ENCODE data around the gene KLHL6.

KLHL6 gene

DNA sequence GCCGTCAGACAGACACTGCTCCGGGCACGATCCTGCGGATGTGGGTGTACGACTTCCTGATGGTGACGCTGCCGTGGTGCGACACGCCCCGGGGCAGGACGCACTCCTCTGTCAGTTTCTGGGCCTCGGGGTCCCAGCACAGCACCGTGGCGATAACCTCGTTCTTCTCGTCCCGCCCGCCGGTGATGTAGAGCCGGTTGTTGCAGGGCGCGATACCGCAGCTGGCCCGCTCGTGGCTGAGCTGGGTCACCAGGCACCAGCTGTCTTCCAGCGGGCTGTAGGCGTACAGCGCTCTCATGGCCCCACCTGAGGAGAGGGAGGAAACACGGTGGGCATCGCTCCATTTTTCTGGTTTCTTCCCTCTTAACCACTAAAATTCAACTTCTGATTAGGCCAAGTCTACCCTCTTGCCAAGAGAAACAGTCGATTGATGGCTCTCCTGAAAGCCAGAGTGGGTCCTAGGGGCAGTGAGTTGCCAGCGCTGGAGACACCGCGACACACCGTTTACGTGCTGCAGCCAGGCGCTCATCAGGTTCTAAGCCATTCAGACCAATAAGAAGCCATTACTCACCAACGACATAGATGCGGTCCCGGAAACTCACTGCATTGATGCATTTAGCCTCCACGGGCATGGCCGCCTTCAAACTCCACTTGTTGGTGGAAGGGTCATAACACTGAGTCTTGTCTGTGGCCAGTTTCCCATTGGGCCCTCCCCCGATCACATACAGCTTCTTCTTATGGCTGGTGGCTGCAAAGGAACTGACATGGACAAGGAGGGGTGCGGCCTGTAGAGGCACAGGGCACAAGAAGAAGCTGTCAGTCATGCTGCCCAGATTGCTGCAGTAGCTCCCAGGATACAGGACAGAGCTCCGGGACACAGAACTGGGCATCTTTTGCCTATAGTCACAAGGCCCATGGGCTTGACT is 63.3 kb downstream of the KLHL6 start:
- Histone ChIP-seq H3K9me3 (ENCODE audit: control insufficient read depth, insufficient read depth, low read depth, low read length) (no peaks in the 10 kb centered on the region), H3K4me3 (ENCODE audit: low read depth, low read length) (no peak overlapping the region), H3K27ac (ENCODE audit: low read depth, low read length) (no peak overlapping the region), H3K36me3 (ENCODE audit: control insufficient read depth, insufficient read depth, low read length) (no peaks in the 10 kb centered on the region), H3K4me1 (ENCODE audit: control insufficient read depth, insufficient read depth, low read length) (peaks cover 13% of the 10 kb centered on the region), H3K9ac (ENCODE audit: low read length) (no peak overlapping the region), H3K27me3 (ENCODE audit: control insufficient read depth, insufficient read depth, low read length) (no peaks in the 10 kb centered on the region)

DNA sequence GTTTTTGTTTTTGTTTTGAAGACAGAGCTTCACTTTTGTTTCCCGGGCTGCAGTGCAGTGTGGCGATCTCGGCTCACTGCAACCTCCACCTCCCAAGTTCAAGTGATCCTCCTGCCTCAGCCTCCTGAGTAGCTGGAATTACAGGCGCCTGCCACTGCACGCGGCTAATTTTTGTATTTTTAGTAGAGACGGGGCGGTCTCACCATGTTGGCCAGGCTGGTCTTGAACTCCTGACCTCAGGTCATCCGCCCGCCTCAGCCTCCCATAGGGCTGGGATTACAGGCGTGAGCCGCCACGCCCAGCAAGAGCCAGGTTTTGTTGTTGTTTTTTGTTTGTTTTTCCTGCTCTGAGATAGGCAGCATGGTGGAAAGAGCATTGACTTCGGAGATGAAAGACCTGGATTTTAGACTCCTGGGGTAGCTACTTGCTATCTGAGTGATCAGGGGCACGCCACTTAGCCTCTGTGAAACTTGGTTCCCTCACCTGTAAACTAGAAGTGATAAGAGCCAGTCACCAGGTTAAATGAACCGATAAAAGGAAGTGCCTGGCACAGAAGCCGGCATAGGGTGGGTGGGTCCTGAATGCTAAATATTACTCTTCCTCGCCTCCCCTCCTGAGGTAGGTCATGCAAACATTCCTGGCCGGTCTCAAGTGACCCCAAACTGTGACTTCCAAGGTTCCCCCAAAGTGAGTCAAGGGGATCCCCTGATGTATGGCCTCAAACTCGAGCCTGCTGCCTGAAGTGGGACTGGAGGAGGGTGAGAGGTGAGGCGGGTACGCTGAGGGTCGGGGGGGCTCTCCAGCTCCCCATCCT is 64.2 kb downstream of the KLHL6 start:
- no peaks in the 10 kb centered on the region for H3K9me3 ChIP-seq (ENCODE audit: control insufficient read depth, insufficient read depth, low read depth, low read length)
- H3K27ac ChIP-seq (ENCODE audit: low read depth, low read length), result no peak overlapping the region
- no peak overlapping the region for H3K9ac ChIP-seq (ENCODE audit: low read length)
- no peaks in the 10 kb centered on the region for H3K27me3 ChIP-seq (ENCODE audit: control insufficient read depth, insufficient read depth, low read length)
- H3K4me1 ChIP-seq (ENCODE audit: control insufficient read depth, insufficient read depth, low read length), result peaks cover 21% of the 10 kb centered on the region
- H3K36me3 ChIP-seq (ENCODE audit: control insufficient read depth, insufficient read depth, low read length), result no peaks in the 10 kb centered on the region
- H3K4me3 ChIP-seq (ENCODE audit: low read depth, low read length), result no peak overlapping the region

DNA sequence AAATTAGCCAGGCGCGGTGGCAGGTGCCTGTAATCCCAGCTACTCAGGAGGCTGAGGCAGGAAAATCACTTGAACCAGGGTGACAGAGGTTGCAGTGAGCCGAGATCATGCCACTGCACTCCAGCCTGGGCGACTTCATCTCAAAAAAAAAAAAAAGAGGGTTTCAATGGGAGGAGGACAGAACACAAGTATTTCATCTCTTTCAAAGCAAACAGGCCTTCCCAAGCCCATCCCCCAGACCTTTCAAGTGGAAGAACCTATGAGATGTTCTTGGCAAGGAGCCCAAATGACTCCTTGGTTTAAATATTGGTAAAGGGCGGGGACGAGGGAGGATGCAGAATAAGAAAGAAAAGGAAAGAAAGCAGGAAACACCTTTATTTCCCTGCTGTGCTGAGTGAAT is 64.9 kb downstream of the KLHL6 start:
- Histone ChIP-seq H3K4me3 (ENCODE audit: low read depth, low read length) (no peak overlapping the region), H3K27me3 (ENCODE audit: control insufficient read depth, insufficient read depth, low read length) (no peaks in the 10 kb centered on the region), H3K27ac (ENCODE audit: low read depth, low read length) (no peak overlapping the region), H3K36me3 (ENCODE audit: control insufficient read depth, insufficient read depth, low read length) (no peaks in the 10 kb centered on the region), H3K9me3 (ENCODE audit: control insufficient read depth, insufficient read depth, low read depth, low read length) (no peaks in the 10 kb centered on the region), H3K9ac (ENCODE audit: low read length) (no peak overlapping the region), H3K4me1 (ENCODE audit: control insufficient read depth, insufficient read depth, low read length) (peaks cover 28% of the 10 kb centered on the region)

DNA sequence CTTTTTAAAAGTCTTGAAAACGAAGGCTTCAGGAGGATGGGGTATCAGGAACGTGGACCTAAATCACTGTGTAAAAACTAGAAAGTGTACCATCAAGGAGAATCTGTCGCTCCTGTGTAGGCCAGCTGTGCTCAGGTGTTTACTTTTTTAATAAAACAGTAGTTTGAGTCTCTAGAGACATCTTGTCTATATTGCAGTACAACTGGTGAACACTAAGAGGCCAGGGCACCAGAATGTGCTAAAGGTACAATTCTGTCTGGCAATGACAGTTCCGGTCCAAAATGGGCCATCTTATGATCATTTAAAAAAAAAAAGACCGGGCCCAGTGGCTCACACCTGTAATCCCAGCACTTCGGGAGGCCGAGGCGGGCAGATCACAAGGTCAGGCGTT is 65.3 kb downstream of the KLHL6 start:
- H3K27ac ChIP-seq (ENCODE audit: low read depth, low read length), result no peak overlapping the region
- H3K4me3 ChIP-seq (ENCODE audit: low read depth, low read length), result no peak overlapping the region

DNA sequence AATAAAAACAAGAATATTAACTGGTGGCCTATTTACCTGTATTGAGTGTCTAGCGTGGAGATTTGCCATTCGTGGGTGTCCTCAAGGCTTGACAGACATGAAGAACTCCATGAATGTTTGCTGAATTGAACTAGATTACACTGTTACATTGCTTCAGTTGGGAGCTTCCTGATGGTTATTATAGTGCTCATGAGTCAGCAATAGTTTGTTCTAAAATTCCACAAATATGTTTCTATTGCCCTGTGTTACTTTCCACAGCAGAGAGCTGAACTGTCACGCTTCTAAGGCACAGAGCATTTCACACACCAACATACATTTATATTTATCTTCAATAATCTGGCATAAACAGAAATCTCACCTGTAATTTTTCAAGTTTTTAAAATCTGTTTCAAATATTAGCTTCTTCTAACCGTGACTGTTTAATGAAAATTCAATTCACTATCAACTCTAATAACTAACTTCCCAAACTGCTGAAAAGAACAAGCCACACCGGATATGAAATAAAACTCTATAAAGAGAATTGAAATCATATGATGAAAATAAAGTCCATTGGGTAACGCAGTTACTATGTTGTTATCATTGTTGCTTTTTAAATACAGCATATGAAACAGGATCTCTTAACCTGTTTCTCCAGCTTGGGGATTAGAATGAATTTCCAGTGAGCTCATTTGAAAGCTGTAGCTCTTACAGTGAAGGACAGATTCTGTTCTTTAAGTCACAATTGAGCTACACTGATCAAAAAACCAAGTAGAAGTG is 65.9 kb downstream of the KLHL6 start:
- Histone ChIP-seq H3K27me3 (ENCODE audit: control insufficient read depth, insufficient read depth, low read length) (no peaks in the 10 kb centered on the region), H3K9ac (ENCODE audit: low read length) (no peak overlapping the region), H3K9me3 (ENCODE audit: control insufficient read depth, insufficient read depth, low read depth, low read length) (no peaks in the 10 kb centered on the region), H3K36me3 (ENCODE audit: control insufficient read depth, insufficient read depth, low read length) (no peaks in the 10 kb centered on the region), H3K4me1 (ENCODE audit: control insufficient read depth, insufficient read depth, low read length) (peaks cover 33% of the 10 kb centered on the region), H3K4me3 (ENCODE audit: low read depth, low read length) (no peak overlapping the region), H3K27ac (ENCODE audit: low read depth, low read length) (no peak overlapping the region)

More for the DNA sequence above, 65.3 kb downstream of the KLHL6 start:
- Histone ChIP-seq H3K9me3 (ENCODE audit: control insufficient read depth, insufficient read depth, low read depth, low read length) (no peaks in the 10 kb centered on the region), H3K9ac (ENCODE audit: low read length) (no peak overlapping the region), H3K27me3 (ENCODE audit: control insufficient read depth, insufficient read depth, low read length) (no peaks in the 10 kb centered on the region), H3K4me1 (ENCODE audit: control insufficient read depth, insufficient read depth, low read length) (peaks cover 32% of the 10 kb centered on the region), H3K36me3 (ENCODE audit: control insufficient read depth, insufficient read depth, low read length) (no peaks in the 10 kb centered on the region)

DNA sequence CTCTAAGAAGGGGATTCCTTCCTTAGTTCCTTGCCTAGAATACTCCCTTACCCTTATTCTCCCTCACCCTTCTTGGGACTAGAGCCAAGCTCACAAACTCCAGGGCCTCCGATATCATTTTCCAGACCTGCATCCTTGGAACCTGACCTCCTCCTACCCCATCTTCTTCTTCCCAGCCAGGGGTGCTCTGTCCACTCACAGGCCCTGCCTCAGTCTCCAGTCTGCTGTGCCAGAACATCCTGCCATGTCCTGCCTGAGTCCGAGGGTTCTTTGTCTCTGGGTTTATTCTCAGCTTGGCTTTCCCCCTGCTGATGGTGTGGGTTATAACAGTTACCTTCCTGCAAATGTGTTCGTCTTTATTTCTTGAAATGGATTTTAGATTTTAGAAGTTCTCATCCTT is 67.2 kb downstream of the KLHL6 start:
- Histone ChIP-seq H3K9ac (ENCODE audit: low read length) (no peak overlapping the region), H3K4me3 (ENCODE audit: low read depth, low read length) (no peak overlapping the region), H3K36me3 (ENCODE audit: control insufficient read depth, insufficient read depth, low read length) (no peaks in the 10 kb centered on the region), H3K4me1 (ENCODE audit: control insufficient read depth, insufficient read depth, low read length) (peaks cover 33% of the 10 kb centered on the region), H3K27me3 (ENCODE audit: control insufficient read depth, insufficient read depth, low read length) (no peaks in the 10 kb centered on the region), H3K27ac (ENCODE audit: low read depth, low read length) (no peak overlapping the region), H3K9me3 (ENCODE audit: control insufficient read depth, insufficient read depth, low read depth, low read length) (no peaks in the 10 kb centered on the region)

DNA sequence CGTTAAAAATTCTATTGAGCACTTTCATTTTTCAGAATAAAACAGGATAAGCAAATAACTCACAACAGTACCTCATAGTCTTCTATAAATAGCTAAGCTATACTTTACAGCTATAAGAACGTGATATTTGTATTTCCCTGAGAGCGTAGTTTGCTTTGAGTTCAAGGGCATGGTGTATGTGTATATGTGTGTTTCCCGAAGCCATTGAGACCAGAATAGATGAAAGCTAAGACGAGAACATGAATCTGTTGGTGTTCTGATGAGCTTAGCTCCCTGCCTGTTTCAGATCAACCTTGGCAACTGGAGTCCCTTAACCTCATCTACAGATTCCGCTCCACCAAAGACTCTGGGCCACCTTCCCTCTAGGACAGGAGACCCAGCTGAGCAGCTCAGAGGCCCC is 67.6 kb downstream of the KLHL6 start:
- no peaks in the 10 kb centered on the region for H3K36me3 ChIP-seq (ENCODE audit: control insufficient read depth, insufficient read depth, low read length)
- peaks cover 33% of the 10 kb centered on the region for H3K4me1 ChIP-seq (ENCODE audit: control insufficient read depth, insufficient read depth, low read length)
- H3K9ac ChIP-seq (ENCODE audit: low read length), result no peak overlapping the region
- no peak overlapping the region for H3K27ac ChIP-seq (ENCODE audit: low read depth, low read length)
- no peaks in the 10 kb centered on the region for H3K27me3 ChIP-seq (ENCODE audit: control insufficient read depth, insufficient read depth, low read length)
- H3K9me3 ChIP-seq (ENCODE audit: control insufficient read depth, insufficient read depth, low read depth, low read length), result no peaks in the 10 kb centered on the region
- H3K4me3 ChIP-seq (ENCODE audit: low read depth, low read length), result no peak overlapping the region

DNA sequence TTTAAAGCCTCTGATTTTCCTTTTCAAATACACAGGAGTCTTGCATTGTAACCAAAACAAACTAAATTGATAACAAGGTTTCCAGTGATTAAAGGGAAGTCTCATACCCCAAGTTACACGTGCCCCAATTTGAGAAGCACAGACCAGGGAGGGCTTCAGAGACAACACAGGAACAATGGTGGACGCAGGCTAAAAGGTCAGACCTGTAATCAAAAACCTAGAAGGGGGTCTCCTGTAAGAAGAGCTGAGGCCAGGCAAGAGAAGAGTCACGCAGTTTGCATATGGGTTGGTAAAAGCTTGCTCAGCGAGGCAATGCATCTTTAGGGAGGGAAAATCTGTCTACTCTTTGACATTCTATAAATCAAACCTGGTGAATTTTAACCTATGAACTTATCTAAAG is 68.5 kb downstream of the KLHL6 start:
- Histone ChIP-seq H3K9me3 (ENCODE audit: control insufficient read depth, insufficient read depth, low read depth, low read length) (no peaks in the 10 kb centered on the region), H3K9ac (ENCODE audit: low read length) (no peak overlapping the region), H3K4me3 (ENCODE audit: low read depth, low read length) (no peak overlapping the region), H3K27me3 (ENCODE audit: control insufficient read depth, insufficient read depth, low read length) (no peaks in the 10 kb centered on the region), H3K27ac (ENCODE audit: low read depth, low read length) (no peak overlapping the region), H3K36me3 (ENCODE audit: control insufficient read depth, insufficient read depth, low read length) (no peaks in the 10 kb centered on the region), H3K4me1 (ENCODE audit: control insufficient read depth, insufficient read depth, low read length) (peaks cover 29% of the 10 kb centered on the region)

DNA sequence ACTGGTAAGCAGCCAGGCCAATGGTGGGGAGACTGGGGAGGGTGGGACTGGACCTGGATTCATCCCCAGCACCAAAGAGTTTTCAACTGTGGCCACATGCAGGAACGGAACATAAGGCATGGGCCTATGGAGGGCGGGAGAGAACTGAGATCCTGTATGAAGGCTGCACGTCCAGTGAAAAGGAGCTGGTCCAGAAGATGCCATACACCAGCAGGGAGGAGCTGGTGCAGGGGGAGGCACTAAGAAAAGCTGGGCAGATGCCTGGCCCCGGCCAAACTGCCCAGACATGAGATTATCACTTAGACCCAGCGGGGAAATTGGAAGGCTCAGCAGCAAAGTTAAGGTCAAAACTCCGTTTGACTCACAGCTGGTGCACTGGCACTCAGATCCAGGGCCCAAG is 69.0 kb downstream of the KLHL6 start:
- Histone ChIP-seq H3K9ac (ENCODE audit: low read length) (no peak overlapping the region), H3K4me3 (ENCODE audit: low read depth, low read length) (no peak overlapping the region), H3K4me1 (ENCODE audit: control insufficient read depth, insufficient read depth, low read length) (peaks cover 26% of the 10 kb centered on the region), H3K9me3 (ENCODE audit: control insufficient read depth, insufficient read depth, low read depth, low read length) (no peaks in the 10 kb centered on the region), H3K36me3 (ENCODE audit: control insufficient read depth, insufficient read depth, low read length) (no peaks in the 10 kb centered on the region), H3K27ac (ENCODE audit: low read depth, low read length) (no peak overlapping the region), H3K27me3 (ENCODE audit: control insufficient read depth, insufficient read depth, low read length) (no peaks in the 10 kb centered on the region)

DNA sequence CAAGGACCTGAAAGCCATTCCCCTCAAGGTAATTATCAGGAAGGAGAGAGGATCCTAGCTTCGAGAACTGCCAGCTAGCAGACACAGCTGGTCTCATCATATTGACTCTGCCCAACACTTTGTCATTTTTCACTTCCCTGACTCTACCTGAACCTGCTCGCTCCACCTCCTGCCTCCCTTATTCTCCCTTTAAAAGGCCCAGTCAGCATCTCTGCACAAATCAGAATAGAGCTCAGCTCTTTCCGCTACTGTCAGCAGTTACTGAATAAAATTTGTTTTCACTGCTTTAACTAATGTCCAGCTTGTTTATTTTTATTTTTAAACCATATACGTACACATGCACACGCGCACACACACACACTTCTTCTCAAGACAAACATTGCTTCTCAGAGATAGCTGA is 69.9 kb downstream of the KLHL6 start:
- Histone ChIP-seq H3K4me1 (ENCODE audit: control insufficient read depth, insufficient read depth, low read length) (peaks cover 26% of the 10 kb centered on the region), H3K36me3 (ENCODE audit: control insufficient read depth, insufficient read depth, low read length) (no peaks in the 10 kb centered on the region), H3K9me3 (ENCODE audit: control insufficient read depth, insufficient read depth, low read depth, low read length) (no peaks in the 10 kb centered on the region), H3K27ac (ENCODE audit: low read depth, low read length) (no peak overlapping the region), H3K27me3 (ENCODE audit: control insufficient read depth, insufficient read depth, low read length) (no peaks in the 10 kb centered on the region), H3K9ac (ENCODE audit: low read length) (no peak overlapping the region), H3K4me3 (ENCODE audit: low read depth, low read length) (no peak overlapping the region)
